Left lung (tissue), 10 donors: ENCODE measurements around the gene BRME1. TPM values are rescaled to one million over a fixed set of nuclear protein-coding genes. Genes with fewer than 3 reads are reported as not detected.

Source experiments
- ATAC-seq: fragments of 200-7000 bp; cut with Tn5 transposase; one replicate; pipeline ENCODE4 v1.9.1; 2020; ENCODE audit warnings: moderate library complexity
- DNase-seq, 4 donors: peaks; one replicate each; pipeline ENCODE4 v3.0.0-alpha.2; 2013 to 2020
- H3K27ac ChIP-seq, 2 donors: fragments of 200-600 bp; sonication (generic) in 1 of 2; one replicate each; pipeline versions ENCODE4 v1.5.0 to v1.8.0; 2020 to 2021
- H3K27me3 ChIP-seq, 2 donors: fragments of 200-600 bp; sonication (generic) in 1 of 2; one replicate each; pipeline versions ENCODE4 v1.5.0 to v1.8.0; 2020 to 2021
- H3K36me3 ChIP-seq, 2 donors: fragments of 200-600 bp; sonication (generic) in 1 of 2; one replicate each; pipeline versions ENCODE4 v1.5.0 to v1.8.0; 2020 to 2021
- H3K4me1 ChIP-seq, 2 donors: fragments of 200-600 bp; one replicate each; pipeline ENCODE4 v1.8.0; 2021
- H3K4me3 ChIP-seq, 2 donors: fragments of 200-600 bp; sonication (generic) in 1 of 2; one replicate each; pipeline versions ENCODE4 v1.5.0 to v1.8.0; 2020 to 2021; ENCODE audit warnings: mild to moderate bottlenecking in 1 of 2
- H3K9me3 ChIP-seq, 2 donors: fragments of 200-600 bp; sonication (generic) in 1 of 2; one replicate each; pipeline versions ENCODE4 v1.5.0 to v1.8.0; 2020 to 2021
- intact Hi-C, 2 donors: fragments of 100-400 bp; cut with DNase I; formaldehyde crosslinking; loops; one replicate each; pipeline versions ENCODE4 v1.11.2 to v1.14.2; 2022
- polyA plus RNA-seq, 6 donors: library from polyadenylated mRNA; unstranded; fragments of 120-200 nt; gene quantifications; one replicate each; pipeline ENCODE4 v1.2.1, GENCODE V29; 2013; ENCODE audit not compliant: insufficient read length in 6 of 6
- total RNA-seq, 2 donors: library from RNA; stranded (reverse); fragmentation: NEBNext Ultra II Directional; extraction: Animal tissue kit (Norgen Biotek cat#: 25700); gene quantifications; one replicate each; pipeline ENCODE4 v1.2.1, GENCODE V29; 2021
- TF ChIP-seq, protein P1 (sequence below), 2 donors: fragments of 200-600 bp; sonication (generic) in 1 of 2; IDR thresholded peaks; one replicate each; pipeline versions ENCODE4 v1.5.0 to v1.8.0; 2021; ENCODE audit warnings: antibody characterized with exemption in 2 of 2
- donor health status: DM: no; HTN: yes; CAD: no.
- donor health status: DM: no; HTN: no; CAD: no.

The BRME1 gene
- total and polyA plus RNA-seq, 8 donors: 3.7 to 7.8 (median 7.1) TPM

DNA sequence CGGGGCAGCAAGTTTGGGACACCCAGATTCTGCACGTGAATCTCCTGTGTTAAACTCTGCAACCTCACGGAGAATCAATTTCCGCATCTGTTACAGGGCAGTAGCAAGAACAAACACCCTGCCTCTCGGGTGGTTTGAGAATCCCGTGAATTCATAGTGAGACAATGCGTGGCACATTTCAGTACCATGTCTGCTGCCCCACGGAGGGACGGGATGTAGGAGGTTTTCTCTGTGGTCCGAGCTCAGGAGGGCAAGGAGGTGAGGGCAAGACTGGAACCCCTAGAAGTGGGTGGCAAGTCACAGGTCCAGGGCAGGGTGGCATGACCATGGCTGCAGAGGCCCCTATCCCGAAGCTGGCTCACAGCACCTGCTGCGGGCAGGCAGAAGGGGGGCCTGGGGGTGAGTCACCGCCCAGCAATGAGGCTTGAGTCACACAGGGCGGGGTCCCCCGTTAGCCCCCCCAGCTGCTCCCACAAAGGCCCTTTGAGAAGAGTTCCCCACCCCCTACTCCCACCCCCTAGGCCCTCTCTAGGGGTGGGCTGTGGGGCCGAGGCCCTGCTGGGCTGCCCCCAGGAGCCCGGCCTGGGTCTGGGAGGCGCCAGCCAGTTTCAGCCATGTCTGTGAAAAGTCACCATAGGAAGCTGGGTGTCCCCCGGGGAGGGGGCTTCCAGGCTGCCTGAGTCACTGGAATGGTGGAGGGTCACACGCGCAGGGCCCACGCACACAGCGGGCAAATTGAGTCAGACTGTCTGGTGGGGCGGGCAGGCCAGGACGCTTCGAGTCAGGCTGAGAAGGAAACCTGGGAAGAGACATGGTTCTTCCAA, 54.8 kb downstream of the BRME1 start:
- DNase-seq: peak in 3 of 4 donors; percentile 80 to 93 (median 90)
- TF ChIP-seq, protein P1, sequence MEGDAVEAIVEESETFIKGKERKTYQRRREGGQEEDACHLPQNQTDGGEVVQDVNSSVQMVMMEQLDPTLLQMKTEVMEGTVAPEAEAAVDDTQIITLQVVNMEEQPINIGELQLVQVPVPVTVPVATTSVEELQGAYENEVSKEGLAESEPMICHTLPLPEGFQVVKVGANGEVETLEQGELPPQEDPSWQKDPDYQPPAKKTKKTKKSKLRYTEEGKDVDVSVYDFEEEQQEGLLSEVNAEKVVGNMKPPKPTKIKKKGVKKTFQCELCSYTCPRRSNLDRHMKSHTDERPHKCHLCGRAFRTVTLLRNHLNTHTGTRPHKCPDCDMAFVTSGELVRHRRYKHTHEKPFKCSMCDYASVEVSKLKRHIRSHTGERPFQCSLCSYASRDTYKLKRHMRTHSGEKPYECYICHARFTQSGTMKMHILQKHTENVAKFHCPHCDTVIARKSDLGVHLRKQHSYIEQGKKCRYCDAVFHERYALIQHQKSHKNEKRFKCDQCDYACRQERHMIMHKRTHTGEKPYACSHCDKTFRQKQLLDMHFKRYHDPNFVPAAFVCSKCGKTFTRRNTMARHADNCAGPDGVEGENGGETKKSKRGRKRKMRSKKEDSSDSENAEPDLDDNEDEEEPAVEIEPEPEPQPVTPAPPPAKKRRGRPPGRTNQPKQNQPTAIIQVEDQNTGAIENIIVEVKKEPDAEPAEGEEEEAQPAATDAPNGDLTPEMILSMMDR (IDR thresholded peaks at IDR 0.05): no peak
- Histone ChIP-seq H3K27me3 (no peaks in the 10 kb centered on the region), H3K9me3 (no peaks in the 10 kb centered on the region), H3K36me3 (no peaks in the 10 kb centered on the region), H3K4me3 (peak overlapping the region in 1 of 2 donors; percentile 31), H3K4me1 (peaks cover 21 to 68% of the 10 kb centered on the region in 2 donors), H3K27ac (peak overlapping the region; percentile 98 to 99)
- ATAC-seq: peak; percentile 67
- intact Hi-C loops: no loop called here

DNA sequence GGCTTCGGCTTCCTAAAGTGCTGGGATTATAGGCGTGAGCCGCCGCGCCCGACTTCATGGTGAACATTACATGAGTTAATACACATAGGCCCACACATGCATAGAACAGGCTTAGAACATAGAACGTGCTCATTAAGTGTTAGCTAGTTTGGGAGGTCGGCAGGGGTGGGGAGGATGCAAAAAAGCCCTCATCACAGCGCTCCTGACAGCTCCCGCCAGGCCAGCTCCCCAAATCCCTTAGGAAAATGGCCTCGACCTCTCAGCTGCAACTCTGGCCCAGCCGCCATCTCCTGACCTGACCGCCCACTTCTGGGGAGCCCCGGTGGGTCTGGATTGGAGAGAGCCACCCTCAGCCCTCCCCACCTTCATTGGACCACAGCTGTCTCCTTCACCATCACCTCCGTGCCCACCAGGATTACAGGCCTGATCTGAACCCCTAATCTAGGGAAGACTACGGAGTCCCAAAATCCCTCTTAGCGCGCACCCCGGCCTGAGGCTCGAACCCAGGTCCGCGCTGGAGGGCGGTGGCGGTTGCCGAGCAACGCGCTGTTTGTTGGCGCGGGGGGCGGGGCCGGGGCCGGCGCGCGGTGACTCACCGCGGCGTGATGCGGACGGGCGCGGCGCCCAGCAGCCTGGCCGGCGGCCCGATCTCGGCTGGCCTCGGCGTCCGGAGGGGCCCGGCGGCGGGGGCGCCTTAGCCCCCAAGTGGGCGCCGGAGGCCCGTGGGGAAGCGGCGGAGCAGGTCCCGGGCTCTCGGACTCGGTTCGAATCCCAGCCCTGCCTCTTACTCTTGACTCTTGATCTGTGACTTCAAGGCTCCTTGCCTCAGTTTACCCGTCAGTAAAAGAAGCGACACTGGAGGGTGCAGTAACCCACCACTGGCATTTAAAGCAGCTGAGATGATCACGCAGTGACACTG, 55.7 kb downstream of the BRME1 start:
- Histone ChIP-seq H3K4me1 (peaks cover 25 to 76% of the 10 kb centered on the region in 2 donors), H3K36me3 (no peaks in the 10 kb centered on the region), H3K4me3 (peak overlapping the region in 1 of 2 donors; percentile 31), H3K27ac (peak overlapping the region; percentile 98 to 99), H3K9me3 (no peaks in the 10 kb centered on the region), H3K27me3 (no peaks in the 10 kb centered on the region)
- DNase-seq (peak; percentile 84 to 96 (median 90)), ATAC-seq (peak; percentile 24)
- TF ChIP-seq, protein P1 (IDR thresholded peaks at IDR 0.05): no peak
- intact Hi-C loops: no loop called here

DNA sequence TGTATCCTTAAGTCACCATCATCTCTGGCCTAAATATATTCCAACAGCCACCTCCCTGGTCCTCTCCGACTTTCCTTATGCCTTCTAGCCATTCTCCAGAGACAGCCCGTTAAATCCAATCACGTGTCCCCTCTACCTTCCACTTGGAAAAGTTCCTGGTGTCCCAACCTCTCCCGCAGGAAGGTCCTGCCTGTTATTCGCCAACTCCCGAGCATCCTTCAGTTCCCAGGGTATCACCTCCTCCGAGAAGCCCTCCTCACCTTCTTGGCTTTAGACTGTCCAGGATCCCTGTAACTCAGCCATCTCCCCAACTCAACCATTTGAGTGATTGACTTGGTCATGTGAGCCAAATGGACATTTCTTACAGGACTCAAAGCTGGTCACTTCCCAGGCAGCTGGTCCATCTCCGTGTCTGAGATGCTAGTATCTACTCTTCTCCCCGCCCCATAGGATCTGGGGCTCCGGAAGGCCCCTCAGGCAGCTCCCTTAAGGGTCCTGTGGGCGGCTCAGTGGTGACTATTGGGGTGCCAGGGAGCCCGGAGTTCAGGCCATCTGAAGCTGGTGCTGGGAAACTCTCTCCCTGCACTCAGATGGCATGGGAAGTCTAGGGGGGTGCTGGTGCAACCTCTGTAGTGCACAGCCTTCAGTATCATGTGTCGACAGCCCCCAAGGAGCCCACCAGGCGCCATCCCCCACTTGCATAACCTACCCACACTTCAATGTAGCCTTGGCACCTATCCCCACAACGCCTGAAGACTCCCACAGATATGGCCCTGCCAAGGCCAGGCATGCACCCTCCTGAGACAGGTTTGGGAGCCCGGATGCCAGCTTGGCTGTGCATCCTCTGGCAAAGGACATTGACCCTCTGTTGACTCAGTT, 56.9 kb downstream of the BRME1 start:
- no peak for DNase-seq
- no peaks in the 10 kb centered on the region for H3K27me3 ChIP-seq
- H3K27ac ChIP-seq: peak overlapping the region; percentile 98 to 99
- TF ChIP-seq, protein P1 (IDR thresholded peaks at IDR 0.05): no peak
- ATAC-seq: no peak
- H3K4me3 ChIP-seq: no peak overlapping the region
- H3K4me1 ChIP-seq: peaks cover 25 to 88% of the 10 kb centered on the region in 2 donors
- no peaks in the 10 kb centered on the region for H3K9me3 ChIP-seq
- intact Hi-C loops: no loop called here
- H3K36me3 ChIP-seq: no peaks in the 10 kb centered on the region

DNA sequence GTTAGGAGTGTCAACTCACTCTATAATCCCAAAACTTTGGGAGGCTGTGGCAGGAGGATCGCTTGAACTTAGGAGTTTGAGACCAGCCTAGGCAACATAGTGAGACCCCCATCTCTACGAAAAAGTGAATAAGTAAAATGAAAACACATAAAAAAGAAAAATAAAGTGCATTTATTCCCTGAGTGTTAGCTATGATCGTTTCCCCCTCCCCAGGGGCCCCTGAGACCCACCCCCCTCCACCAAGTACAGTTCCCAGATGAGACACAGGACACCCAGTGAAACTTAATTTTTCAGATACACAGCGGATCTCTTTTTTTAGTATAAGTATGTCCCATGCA, 57.6 kb downstream of the BRME1 start:
- TF ChIP-seq, protein P1 (IDR thresholded peaks at IDR 0.05): no peak
- no peaks in the 10 kb centered on the region for H3K36me3 ChIP-seq
- peak overlapping the region; percentile 98 to 99 for H3K27ac ChIP-seq
- H3K4me1 ChIP-seq: peaks cover 31 to 95% of the 10 kb centered on the region in 2 donors
- ATAC-seq (no peak), DNase-seq (no peak)
- H3K4me3 ChIP-seq: no peak overlapping the region
- intact Hi-C loops: no loop called here
- no peaks in the 10 kb centered on the region for H3K9me3 ChIP-seq
- no peaks in the 10 kb centered on the region for H3K27me3 ChIP-seq
